ENCODE data around the gene CHGA. TPM values are rescaled to one million over a fixed set of nuclear protein-coding genes. Genes with fewer than 3 reads are reported as not detected.

Gene CHGA, protein sequence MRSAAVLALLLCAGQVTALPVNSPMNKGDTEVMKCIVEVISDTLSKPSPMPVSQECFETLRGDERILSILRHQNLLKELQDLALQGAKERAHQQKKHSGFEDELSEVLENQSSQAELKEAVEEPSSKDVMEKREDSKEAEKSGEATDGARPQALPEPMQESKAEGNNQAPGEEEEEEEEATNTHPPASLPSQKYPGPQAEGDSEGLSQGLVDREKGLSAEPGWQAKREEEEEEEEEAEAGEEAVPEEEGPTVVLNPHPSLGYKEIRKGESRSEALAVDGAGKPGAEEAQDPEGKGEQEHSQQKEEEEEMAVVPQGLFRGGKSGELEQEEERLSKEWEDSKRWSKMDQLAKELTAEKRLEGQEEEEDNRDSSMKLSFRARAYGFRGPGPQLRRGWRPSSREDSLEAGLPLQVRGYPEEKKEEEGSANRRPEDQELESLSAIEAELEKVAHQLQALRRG
- 10 to 100 TPM; 69.5 to 80.1 TPM for total RNA-seq

DNA sequence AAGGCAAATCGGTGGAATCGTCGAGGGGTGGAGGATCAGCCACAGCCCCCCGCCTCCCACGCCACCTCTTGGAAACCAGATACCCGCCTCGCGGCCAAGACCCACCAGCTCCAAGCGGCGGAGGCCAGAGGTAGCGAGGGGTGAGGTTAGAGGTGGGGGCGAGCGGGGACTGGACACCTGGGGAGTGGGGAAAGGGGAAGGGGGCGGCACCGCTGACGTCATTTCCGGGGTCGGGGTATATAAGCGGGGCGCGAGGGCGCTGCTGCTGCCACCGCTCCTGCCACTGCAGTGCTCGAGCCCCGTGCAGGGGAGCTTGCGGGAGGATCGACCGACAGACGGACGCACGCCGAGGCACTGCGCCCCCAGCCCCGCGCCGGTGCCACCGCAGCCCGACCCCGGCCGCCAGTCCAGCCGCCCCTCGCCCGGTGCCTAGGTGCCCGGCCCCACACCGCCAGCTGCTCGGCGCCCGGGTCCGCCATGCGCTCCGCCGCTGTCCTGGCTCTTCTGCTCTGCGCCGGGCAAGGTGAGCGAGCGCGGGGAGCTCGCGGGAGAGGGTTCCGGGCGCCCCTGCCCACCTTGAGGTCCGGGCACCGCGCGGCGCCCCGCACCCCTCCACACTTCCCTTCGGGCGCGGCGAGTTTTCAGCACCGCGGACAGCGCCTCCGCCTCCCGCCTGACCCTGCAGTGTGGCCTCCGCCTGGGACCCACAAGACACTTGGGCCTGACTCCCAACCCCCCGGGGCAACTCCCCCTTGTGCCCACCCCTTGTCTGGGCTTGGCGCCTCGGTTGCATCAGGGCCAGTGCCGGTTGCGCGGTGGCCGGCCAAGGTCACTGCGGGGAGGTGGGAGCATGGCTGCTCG, at the start of gene CHGA:
CHGA (plus strand) TSS at position 268 of the 861 bp plus-strand sequence; CDS start at position 478, 210 bp downstream.
- 5 to 13% methylated on average over 21 to 74 of the region's 86 CpGs for WGBS, 2 donors
- Histone ChIP-seq H3K9me3 (no peaks in the 10 kb centered on the region), H3K4me1 (peaks cover 9% of the 10 kb centered on the region), H3K4me3 (no peak within 1 kb of the TSS), H3K36me3 (replicated peaks in 1 of 2; ENCODE audit: insufficient read depth in 1 of 2, low read depth in 2 of 2) (no peaks in the 10 kb centered on the region), H3K27ac (no peak within 1 kb of the TSS), H3K27me3 (no peaks in the 10 kb centered on the region)
- intact Hi-C loops (cut with DNase I) = no loop called here
- TF ChIP-seq POLR2A (IDR thresholded peaks at IDR 0.05) = no peak
- TF ChIP-seq, protein P1, sequence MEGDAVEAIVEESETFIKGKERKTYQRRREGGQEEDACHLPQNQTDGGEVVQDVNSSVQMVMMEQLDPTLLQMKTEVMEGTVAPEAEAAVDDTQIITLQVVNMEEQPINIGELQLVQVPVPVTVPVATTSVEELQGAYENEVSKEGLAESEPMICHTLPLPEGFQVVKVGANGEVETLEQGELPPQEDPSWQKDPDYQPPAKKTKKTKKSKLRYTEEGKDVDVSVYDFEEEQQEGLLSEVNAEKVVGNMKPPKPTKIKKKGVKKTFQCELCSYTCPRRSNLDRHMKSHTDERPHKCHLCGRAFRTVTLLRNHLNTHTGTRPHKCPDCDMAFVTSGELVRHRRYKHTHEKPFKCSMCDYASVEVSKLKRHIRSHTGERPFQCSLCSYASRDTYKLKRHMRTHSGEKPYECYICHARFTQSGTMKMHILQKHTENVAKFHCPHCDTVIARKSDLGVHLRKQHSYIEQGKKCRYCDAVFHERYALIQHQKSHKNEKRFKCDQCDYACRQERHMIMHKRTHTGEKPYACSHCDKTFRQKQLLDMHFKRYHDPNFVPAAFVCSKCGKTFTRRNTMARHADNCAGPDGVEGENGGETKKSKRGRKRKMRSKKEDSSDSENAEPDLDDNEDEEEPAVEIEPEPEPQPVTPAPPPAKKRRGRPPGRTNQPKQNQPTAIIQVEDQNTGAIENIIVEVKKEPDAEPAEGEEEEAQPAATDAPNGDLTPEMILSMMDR (IDR thresholded peaks at IDR 0.05) = no peak
- ATAC-seq = peak; percentile 62
- DNase-seq = peak; percentile 51 to 72 (median 64)

DNA sequence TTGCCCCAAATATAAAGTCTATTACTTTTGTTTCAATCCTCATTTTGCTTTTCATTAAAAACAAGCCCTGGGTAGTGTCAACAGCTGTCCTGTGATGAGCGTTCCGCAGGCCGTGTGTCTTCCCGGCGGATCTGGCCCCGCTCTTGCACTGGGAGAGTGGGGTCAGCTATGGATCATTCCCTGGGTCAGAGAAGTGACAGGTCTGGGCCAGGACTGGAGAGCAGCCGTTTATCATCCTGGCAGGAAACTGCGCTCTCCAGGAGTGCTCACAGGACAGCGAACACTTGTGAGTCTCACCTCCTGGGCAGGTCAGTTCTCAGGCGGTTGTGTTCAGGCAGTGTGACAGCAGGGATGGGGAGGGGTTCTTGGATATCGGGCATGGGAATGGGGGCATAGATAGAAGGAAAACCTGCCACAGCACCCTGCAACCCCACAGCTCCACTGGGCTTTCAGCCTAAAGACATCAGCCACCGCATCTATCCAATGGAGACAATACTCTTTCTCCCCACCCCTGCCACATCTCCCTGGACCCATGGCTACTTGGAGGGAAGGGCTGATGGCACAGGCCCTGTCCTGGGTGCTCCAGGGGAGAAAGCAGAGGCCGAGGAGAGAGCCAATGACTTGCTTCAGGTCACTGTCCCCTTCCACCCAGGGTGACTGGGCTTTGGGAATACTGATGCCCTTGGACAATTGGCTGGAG, 47.8 kb upstream of the CHGA start:
- ATAC-seq = no peak
- TF ChIP-seq, protein P1 (IDR thresholded peaks at IDR 0.05) = no peak
- no peak for TF ChIP-seq POLR2A (IDR thresholded peaks at IDR 0.05)
- intact Hi-C loops (cut with DNase I) = no loop called here
- Histone ChIP-seq H3K27me3 (no peaks in the 10 kb centered on the region), H3K27ac (peak overlapping the region in 3 of 4 donors; percentile 35 to 87 (median 42)), H3K36me3 (replicated peaks in 1 of 2; ENCODE audit: insufficient read depth in 1 of 2, low read depth in 2 of 2) (no peaks in the 10 kb centered on the region), H3K9me3 (no peaks in the 10 kb centered on the region), H3K4me1 (peaks cover 45% of the 10 kb centered on the region), H3K4me3 (no peak overlapping the region)
- WGBS, 2 donors = 45 to 63% methylated on average over 13 of the region's 13 CpGs
- DNase-seq = peak in 1 of 4 donors; percentile 16

DNA sequence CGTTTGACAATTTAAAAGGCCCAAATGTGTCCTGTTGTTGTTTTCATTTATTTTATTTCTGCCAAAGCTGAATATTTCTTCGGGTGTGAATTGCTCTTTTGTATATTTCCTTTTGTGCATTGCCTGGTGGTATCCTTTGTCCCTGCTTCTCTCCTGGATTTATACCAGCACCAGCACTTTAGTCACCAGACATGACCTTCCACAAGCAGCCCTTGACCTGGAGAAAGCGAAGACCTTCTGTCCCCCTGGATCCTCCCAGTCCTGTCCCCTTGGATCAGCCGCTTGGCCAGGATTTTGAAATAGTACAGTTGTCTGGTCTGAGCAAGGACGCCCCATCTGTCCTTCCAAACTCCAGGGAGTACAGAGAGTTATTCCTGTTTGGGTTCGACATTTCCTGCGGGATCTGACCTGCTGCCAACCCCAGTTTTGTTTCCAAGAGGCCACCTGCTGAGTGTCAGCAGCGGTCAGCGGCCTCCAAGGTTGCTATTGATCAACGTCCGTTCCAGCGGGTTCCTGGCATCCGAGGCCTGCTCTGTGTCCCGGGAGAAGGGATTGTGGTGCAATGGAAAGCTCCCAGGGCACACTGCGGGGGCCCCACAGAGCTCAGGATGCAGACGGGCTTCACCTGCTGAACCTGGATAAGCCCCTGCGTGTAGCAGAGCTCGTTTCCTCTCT, 45.1 kb upstream of the CHGA start:
- peak; percentile 93 for ATAC-seq
- H3K9me3 ChIP-seq = no peaks in the 10 kb centered on the region
- 14 to 18% methylated on average over 8 to 18 of the region's 18 CpGs for WGBS, 2 donors
- H3K4me3 ChIP-seq = no peak overlapping the region
- H3K4me1 ChIP-seq = peaks cover 58% of the 10 kb centered on the region
- intact Hi-C loops (cut with DNase I) = no loop called here
- H3K36me3 ChIP-seq (replicated peaks in 1 of 2; ENCODE audit: insufficient read depth in 1 of 2, low read depth in 2 of 2) = no peaks in the 10 kb centered on the region
- peak; percentile 86 to 94 (median 91) for DNase-seq
- H3K27me3 ChIP-seq = no peaks in the 10 kb centered on the region
- TF ChIP-seq, protein P1 (IDR thresholded peaks at IDR 0.05) = no peak
- peak in 2 of 3 donors; percentile 40 to 56 for TF ChIP-seq POLR2A (IDR thresholded peaks at IDR 0.05)
- H3K27ac ChIP-seq = peak overlapping the region; percentile 56 to 87 (median 72)

DNA sequence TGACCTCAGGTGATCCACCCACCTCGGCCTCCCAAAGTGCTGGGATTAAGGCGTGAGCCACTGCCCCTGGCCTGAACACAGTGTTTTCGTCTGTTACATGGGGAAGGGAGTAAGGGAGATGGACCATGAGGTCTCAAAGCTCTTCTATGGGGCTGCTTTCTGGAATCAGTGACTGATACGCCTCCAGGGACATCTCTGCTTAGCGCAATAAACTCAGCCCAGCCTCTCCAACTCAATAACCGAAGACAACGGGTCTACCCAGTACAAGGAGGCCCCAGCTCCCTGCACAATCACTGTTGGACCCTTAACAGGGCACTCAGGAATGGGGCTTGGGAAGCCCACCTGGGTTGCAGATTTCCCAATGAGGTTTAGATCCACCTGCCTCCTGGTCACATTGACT, 42.6 kb upstream of the CHGA start:
- Histone ChIP-seq H3K36me3 (replicated peaks in 1 of 2; ENCODE audit: insufficient read depth in 1 of 2, low read depth in 2 of 2) (no peaks in the 10 kb centered on the region), H3K4me3 (no peak overlapping the region), H3K4me1 (peaks cover 51% of the 10 kb centered on the region), H3K27me3 (no peaks in the 10 kb centered on the region), H3K9me3 (no peaks in the 10 kb centered on the region), H3K27ac (peak overlapping the region in 1 of 4 donors; percentile 19)
- no peak for ATAC-seq
- DNase-seq = no peak
- TF ChIP-seq, protein P1 (IDR thresholded peaks at IDR 0.05) = no peak
- no peak for TF ChIP-seq POLR2A (IDR thresholded peaks at IDR 0.05)
- intact Hi-C loops (cut with DNase I) = no loop called here
- WGBS, 2 donors = 86 to 92% methylated on average over 7 of the region's 7 CpGs
